Erythroblast (primary cell): ENCODE results near the gene COL4A2.

Source experiments
- GATA1 ChIP-seq: IDR thresholded peaks from 2 replicates; pipeline ENCODE4 v1.6.1; 2011; ENCODE audit warnings: low read depth, mild to moderate bottlenecking, control low read depth, low read length, moderate library complexity
- POLR2A ChIP-seq: IDR thresholded peaks from 2 replicates; pipeline ENCODE4 v1.6.1; 2011; ENCODE audit warnings: mild to moderate bottlenecking, low read length

DNA sequence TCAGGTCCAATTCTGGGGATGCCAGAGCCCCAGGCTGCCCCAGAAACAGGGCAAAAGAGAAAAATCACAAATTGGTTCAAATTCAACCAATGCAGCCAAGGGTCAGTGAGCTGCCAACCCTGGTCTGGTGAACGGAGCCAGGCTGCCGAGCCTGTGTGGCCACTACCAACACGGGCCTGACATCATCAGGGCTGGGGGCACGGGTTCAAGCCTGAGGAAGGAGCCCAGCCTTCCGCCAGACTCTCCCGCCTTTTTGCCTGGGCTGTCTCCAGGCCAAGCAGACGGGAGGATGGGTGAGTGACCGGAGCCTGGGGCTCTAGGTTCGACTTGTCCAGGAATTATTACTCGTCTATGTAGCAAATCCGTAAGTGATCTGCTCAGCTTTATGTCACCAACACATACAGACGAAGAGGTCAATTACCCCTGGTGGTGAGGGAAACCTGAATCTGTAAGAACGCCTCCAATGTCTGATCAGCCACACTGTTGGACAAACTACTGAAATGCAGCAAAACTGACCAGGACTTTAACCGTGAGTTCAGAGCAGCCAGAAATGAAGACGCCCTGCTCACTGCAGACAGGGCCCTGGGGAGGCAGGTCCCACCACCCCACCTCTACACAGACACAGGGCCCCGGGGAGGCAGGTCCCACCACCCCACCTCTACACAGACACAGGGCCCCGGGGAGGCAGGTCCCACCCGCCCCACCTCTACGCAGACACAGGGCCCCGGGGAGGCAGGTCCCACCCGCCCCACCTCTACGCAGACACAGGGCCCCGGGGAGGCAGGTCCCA, 222.6 kb downstream of the COL4A2 start:
- TF ChIP-seq POLR2A (no peak), GATA1 (no peak)
